ENCODE measurements around the gene AHNAK.
"Not testable (repeated sequence)": the region's sequence is repeated elsewhere in the genome, so short reads cannot be mapped to it uniquely, and the experiment has no call there.

AHNAK gene

DNA sequence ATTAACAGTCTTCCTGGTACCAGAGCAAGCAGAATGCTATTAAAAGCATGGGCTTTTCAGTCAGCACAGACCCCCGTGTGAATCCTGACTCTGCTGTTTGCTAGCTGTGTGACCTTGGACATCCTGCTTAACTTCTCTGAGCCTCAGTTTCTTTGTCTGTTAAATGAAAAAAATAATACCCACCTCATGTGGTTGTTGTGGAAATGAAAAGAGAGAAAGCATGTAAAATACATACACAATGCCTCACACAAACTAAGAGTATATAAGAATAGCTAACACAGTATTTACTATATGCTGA lies 39.5 kb downstream of the AHNAK start:
- H3K36me3 ChIP-seq (replicated peaks): no peaks in the 10 kb centered on the region
- H3K4me3 ChIP-seq: no peak overlapping the region
- in situ Hi-C loops (cut with MboI; ENCODE audit: low sequenced_read_pairs): no loop called here
- DNase-seq (ENCODE audit: low spot score in 2 of 2): no peak
- H3K9me3 ChIP-seq: no peaks in the 10 kb centered on the region
- H3K4me1 ChIP-seq: peaks cover 6% of the 10 kb centered on the region; the same call in 1 of the 2 replicates
- no peaks in the 10 kb centered on the region for H3K27me3 ChIP-seq (ENCODE audit: low read depth)

DNA sequence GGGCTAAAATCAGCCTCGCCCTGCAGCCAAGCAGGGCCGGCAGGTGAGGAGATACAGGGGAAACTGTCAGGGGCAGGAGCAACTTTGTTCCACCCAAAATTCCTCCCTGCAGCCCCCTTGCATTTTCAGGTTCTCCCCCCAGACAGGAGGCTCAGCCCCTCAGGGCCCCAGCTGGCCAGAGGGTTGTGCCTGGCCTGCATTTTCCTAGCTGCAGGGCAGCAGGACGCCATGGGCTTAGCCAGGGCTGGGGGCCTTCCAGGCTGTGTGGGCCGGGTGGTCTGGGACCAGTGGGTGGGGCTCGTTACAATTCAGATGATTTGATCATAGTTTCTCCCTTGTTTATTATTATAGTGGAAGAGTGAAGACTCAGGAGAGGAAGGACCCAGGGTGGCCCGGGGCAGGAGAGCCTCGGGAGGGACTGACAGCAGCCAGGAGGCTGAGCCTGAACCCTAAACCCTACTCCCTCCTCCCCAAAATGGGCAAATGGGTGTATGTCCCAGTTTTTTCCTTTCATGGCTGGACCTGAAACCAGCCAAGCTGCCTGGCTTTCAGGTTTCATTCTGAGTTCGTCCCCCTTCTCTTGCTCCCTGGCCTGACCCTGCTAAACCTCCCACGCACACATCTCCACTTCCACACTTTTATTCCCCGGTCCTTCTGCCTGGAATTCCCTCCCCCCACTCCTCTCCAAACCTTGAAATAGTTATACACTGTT lies 40.0 kb downstream of the AHNAK start:
- Histone ChIP-seq H3K36me3 (replicated peaks) (no peaks in the 10 kb centered on the region), H3K4me1 (peaks cover 6% of the 10 kb centered on the region; the same call in 1 of the 2 replicates), H3K27me3 (ENCODE audit: low read depth) (no peaks in the 10 kb centered on the region), H3K9me3 (no peaks in the 10 kb centered on the region), H3K4me3 (no peak overlapping the region)
- DNase-seq (ENCODE audit: low spot score in 2 of 2): no peak
- in situ Hi-C loops (cut with MboI; ENCODE audit: low sequenced_read_pairs): no loop called here

DNA sequence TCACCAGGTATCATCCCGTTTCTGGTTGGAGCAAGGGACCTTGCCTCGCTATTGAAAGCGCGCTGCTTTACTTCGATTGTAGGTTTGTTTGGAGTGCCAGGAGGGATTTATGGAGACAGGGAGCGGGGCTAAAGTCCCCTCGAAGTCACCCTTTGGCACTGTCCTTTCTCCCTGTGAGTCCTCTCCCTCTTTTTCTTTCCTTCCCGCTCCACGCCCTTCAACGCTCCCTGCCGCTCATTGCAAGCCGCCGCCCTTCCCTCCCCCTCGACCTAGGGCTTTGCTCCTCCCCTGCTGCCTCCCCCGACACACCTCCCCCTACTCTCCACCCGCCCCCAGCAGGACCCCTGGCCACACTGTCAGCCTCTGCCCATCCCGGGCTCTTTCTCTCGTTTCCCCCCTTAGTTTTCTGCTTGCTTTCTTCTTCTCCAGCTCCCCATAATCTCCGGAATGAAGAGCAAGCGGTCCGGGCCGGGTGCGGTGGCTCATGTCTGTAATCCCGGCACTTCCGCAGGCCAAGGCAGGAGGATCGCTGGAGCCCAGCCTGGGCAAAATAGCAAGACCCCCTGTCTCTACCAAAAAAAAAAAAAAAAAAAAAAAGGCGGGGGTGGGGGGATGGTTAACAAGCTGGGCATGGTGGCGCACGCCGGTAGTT lies 41.0 kb downstream of the AHNAK start:
- H3K36me3 ChIP-seq (replicated peaks): no peaks in the 10 kb centered on the region
- no peaks in the 10 kb centered on the region for H3K27me3 ChIP-seq (ENCODE audit: low read depth)
- H3K4me3 ChIP-seq: no peak overlapping the region
- in situ Hi-C loops (cut with MboI; ENCODE audit: low sequenced_read_pairs): no loop called here
- DNase-seq (ENCODE audit: low spot score in 2 of 2): peak in 1 of 2 experiments; percentile 35
- H3K9me3 ChIP-seq: no peaks in the 10 kb centered on the region
- H3K4me1 ChIP-seq: peaks cover 6% of the 10 kb centered on the region; the same call in 1 of the 2 replicates

DNA sequence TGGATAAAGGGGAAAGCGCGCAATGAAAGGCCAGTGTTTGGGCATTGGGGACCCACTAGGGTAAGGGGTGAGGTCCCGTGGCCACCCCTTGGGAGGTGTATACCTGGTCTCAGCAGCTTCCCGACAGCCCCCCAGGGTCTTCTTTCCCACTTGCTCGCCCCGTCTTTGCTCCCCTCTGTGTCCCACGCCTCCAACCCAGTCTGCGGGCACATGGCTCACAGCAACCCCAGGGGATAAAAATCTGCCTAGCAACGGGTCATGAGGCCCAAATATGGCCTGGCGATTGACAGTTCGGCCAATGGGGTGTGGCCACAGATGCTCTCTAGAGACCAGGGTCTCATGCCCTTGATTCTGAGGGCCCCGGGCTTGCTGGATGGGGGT lies 41.6 kb downstream of the AHNAK start:
- H3K4me1 ChIP-seq: peaks cover 6% of the 10 kb centered on the region; the same call in 1 of the 2 replicates
- no peaks in the 10 kb centered on the region for H3K27me3 ChIP-seq (ENCODE audit: low read depth)
- no peak for DNase-seq (ENCODE audit: low spot score in 2 of 2)
- no peaks in the 10 kb centered on the region for H3K9me3 ChIP-seq
- no peak overlapping the region for H3K4me3 ChIP-seq
- in situ Hi-C loops (cut with MboI; ENCODE audit: low sequenced_read_pairs): no loop called here
- no peaks in the 10 kb centered on the region for H3K36me3 ChIP-seq (replicated peaks)

DNA sequence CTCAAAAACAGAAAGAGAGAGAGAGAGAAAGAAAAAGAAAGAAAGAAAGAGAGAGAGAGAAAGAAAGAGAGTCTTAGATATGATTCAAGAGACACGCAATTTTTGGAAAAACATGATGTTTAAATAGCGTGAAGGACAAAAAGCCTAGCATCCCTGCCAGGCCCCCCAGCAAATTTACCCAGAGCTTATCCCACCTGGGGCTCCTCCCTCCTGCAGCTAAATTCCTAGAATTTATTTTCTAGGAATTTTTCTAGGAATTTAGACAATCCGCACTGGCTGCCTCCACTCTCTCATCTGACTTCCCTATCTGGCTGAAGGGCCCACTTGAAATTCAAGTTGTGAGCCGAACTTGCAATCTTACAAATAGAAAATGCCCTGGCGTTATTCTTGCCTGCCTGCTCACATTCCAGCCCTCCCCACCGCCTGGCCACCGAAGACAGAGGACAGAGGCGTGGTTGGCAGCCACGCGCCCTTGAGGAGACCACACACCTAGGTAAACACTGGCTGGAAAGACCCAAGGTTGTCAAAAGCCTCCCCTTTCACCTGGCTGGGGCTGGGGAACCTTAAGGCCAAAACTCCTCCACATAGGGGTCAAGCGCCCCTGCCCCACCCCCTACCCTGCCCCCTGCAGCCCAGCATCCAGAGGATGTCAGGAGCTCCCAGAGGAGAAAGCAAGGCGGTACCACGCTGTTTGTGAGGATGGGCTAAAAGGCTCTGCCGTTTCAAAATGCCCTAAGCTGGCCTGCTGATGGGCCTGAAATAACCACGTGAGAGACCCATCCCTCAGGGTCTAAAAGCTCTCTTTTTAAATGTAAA lies 42.2 kb downstream of the AHNAK start:
- Histone ChIP-seq H3K36me3 (replicated peaks) (no peaks in the 10 kb centered on the region), H3K4me3 (no peak overlapping the region), H3K9me3 (no peaks in the 10 kb centered on the region), H3K4me1 (peaks cover 6% of the 10 kb centered on the region), H3K27me3 (ENCODE audit: low read depth) (no peaks in the 10 kb centered on the region)
- DNase-seq (ENCODE audit: low spot score in 2 of 2): no peak
- in situ Hi-C loops (cut with MboI; ENCODE audit: low sequenced_read_pairs): no loop called here

DNA sequence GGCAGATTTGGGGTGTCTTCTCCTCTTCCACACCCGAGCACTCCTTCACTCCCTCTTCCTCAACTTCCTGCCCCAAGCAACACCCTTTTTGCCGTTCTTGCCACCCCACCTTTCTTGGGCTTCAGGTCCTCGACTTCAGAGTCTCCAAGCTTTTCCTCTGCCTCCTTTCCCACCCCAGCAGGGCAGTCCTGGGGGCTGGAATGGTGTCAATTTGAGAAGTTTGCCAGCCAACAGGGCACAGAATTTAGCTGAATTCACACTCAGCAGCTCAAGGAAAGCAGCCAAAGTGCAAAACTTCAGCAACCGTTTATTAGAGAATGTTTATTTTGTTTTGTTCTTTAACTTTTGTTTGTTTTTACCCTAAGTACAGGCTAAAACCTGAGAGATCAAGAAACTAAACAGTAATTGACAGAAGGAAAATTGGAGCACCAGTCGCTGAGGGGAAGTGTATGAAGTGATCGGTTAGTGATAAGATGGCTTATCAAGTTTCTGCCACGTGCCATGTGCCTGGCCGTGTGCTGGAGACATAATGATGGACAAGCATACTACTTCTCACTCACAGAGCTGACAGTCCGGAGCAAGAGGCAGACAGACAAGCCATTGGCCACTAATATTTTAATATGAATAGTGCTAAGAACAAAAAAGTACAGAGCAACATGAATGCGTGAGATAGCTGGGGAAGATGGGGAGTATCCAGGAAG lies 44.4 kb downstream of the AHNAK start:
- Histone ChIP-seq H3K27me3 (ENCODE audit: low read depth) (no peaks in the 10 kb centered on the region), H3K36me3 (replicated peaks) (no peaks in the 10 kb centered on the region), H3K9me3 (no peaks in the 10 kb centered on the region), H3K4me3 (no peak overlapping the region), H3K4me1 (no peaks in the 10 kb centered on the region; the same call in 1 of the 2 replicates)
- in situ Hi-C loops (cut with MboI; ENCODE audit: low sequenced_read_pairs): no loop called here
- DNase-seq (ENCODE audit: low spot score in 2 of 2): no peak

DNA sequence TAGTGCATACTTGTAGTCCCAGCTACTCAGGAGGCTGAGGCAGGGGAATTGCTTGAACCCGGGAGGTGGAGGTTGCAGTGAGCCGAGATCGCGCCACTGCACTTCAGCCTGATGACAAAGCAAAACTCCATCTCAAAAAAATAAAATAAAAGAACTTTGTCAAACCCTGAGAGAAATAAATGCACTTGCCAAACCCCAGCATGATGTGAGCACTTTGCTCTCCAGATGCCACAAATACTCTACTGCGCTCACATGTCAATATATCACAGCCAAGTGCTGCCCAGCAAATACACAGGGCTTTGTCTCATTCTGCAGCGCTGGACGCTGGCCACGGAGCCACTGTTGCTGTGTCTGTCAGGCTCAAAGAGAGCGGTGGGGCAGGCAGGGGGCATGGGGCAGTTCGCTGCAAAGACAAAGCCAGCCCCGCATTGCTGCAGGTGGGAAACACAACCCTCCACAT lies 45.1 kb downstream of the AHNAK start:
- no peaks in the 10 kb centered on the region for H3K27me3 ChIP-seq (ENCODE audit: low read depth)
- in situ Hi-C loops (cut with MboI; ENCODE audit: low sequenced_read_pairs): no loop called here
- H3K9me3 ChIP-seq: no peaks in the 10 kb centered on the region
- no peaks in the 10 kb centered on the region for H3K36me3 ChIP-seq (replicated peaks)
- DNase-seq (ENCODE audit: low spot score in 2 of 2): no peak
- H3K4me3 ChIP-seq: no peak overlapping the region
- H3K4me1 ChIP-seq: no peaks in the 10 kb centered on the region; the same call in 1 of the 2 replicates

DNA sequence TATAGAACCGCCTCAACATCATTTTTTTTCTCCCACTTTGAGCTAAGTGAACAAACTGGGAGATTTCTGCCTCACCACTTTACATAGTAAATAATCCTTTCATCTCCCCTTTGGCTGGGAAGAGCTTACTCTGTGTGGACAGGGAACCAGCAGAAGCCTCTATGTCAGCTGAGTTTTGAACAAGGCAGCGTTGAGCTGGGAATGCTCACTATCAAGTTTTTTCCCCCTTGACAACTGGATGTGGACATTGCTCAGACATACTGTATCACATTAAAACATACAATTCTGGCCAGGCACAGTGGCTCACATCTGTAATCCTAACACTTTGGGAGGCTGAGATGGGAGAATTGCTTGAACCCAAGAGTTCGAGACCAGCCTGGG lies 46.0 kb downstream of the AHNAK start:
- no peaks in the 10 kb centered on the region for H3K27me3 ChIP-seq (ENCODE audit: low read depth)
- H3K9me3 ChIP-seq: no peaks in the 10 kb centered on the region
- H3K4me1 ChIP-seq: no peaks in the 10 kb centered on the region; the same call in 1 of the 2 replicates
- H3K4me3 ChIP-seq: no peak overlapping the region
- in situ Hi-C loops (cut with MboI; ENCODE audit: low sequenced_read_pairs): no loop called here
- no peaks in the 10 kb centered on the region for H3K36me3 ChIP-seq (replicated peaks)
- no peak for DNase-seq (ENCODE audit: low spot score in 2 of 2)

DNA sequence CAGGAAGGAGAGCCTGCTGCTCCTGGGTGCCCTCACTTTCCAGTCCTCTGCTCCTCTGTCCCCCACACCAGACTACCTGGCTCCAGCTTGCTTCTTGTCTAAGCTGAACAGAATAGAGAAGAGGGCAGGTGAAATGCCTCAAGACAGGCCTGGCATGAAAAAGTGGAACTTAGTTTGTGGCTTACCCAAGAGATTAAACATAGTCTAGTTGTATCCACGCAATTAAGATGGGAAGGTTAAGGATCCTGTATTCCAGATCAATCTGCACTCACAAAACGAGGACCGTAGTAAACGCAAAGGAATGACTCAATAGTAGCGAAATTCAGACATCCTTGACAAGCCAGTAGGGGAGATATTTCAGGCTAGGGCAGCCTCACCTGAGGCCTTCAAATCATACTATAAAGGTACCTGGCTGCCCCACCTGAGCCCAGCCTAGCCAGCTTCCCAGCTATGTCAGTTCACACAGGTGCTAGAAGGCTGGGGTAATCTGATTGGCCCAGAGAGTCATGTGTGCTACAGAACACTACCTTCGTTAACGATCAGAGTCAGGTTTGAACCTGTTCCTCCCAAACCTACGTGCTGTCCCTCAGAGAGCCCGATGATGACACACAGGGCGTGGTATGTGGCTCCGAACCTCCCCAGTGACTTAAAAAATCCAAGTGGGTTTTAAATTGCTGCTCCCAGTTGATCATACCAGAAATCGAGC lies 46.5 kb downstream of the AHNAK start:
- Histone ChIP-seq H3K27me3 (ENCODE audit: low read depth) (no peaks in the 10 kb centered on the region), H3K9me3 (no peaks in the 10 kb centered on the region), H3K36me3 (replicated peaks) (no peaks in the 10 kb centered on the region), H3K4me1 (no peaks in the 10 kb centered on the region; the same call in 1 of the 2 replicates), H3K4me3 (no peak overlapping the region)
- in situ Hi-C loops (cut with MboI; ENCODE audit: low sequenced_read_pairs): no loop called here
- no peak for DNase-seq (ENCODE audit: low spot score in 2 of 2)

DNA sequence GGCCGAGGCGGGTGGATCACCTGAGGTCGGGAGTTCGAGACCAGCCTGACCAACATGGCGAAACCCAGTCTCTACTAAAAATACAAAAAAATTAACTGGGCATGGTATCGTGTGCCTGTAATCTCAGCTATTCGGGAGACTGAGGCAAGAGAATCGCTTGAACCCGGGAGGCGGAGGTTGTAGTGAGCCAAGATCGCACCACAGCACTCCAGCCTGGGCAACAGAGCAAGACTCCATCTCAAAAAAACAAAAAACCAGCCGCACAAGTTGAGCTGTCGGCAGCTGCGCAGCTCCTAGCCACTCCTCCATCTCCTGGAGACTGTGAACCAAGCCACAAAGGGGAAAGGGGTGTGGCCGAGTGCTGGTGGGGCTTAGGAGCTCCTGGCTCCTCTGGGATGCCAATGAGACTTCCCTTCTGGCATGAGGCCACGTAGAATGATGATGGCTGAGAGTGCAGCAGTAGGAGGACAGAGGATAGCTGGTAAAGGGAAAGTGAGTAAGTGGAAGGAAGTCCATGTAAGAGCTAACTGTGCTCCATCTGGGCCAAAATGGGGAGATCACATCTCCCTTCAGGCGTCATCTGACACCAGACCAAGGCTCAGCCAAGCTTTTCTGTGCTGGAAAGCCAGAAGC lies 47.2 kb downstream of the AHNAK start:
- not testable (repeated sequence) for H3K4me1 ChIP-seq

DNA sequence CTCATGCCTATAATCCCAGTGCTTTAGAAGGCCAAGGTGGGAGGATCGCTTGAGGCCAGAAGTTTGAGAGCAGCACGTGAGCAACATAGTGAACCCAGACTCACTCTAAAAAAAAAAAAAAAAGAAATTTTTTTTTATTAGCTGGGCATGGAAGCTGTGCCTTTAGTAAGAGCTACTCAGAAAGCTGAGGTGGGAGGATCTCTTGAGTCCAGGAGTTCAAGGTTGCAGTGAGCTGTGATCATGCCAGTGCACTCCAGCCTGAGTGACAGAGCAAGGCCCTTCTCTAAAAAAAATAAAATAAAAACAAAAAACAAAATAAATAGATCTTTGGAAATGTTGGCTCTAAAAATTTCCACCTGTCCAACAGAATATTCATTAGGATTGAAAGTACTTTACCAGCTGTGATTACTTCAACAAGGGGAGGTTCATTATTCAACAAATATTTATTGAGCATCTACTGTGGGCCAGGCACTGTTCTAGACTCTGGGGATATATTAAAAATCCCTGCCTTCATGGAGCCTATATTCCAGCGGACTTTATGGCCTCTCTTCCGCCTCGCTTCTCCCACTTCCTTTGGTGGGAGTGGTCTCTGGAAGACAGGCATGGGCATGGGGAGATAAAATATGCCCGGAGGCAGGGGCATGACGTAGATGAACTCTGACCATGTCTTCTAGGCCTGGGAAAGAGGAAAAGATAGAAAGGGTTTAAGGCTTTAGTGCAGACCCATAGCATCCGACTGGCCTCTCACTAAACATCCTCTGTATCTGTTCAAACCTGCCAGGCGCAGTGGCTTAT lies 47.9 kb downstream of the AHNAK start:
- no peak for DNase-seq (ENCODE audit: low spot score in 2 of 2)
- Histone ChIP-seq H3K36me3 (replicated peaks) (no peaks in the 10 kb centered on the region), H3K4me1 (no peaks in the 10 kb centered on the region; the same call in 1 of the 2 replicates), H3K9me3 (no peaks in the 10 kb centered on the region), H3K27me3 (ENCODE audit: low read depth) (no peaks in the 10 kb centered on the region), H3K4me3 (no peak overlapping the region)
- in situ Hi-C loops (cut with MboI; ENCODE audit: low sequenced_read_pairs): no loop called here

More for the DNA sequence above, 47.2 kb downstream of the AHNAK start:
- H3K9me3 ChIP-seq; H3K27me3 ChIP-seq (ENCODE audit: low read depth); H3K4me3 ChIP-seq; in situ Hi-C loops (cut with MboI; ENCODE audit: low sequenced_read_pairs); H3K36me3 ChIP-seq (replicated peaks): not testable (repeated sequence)
- DNase-seq (ENCODE audit: low spot score in 2 of 2): peak in 1 of 2 experiments; percentile 51

DNA sequence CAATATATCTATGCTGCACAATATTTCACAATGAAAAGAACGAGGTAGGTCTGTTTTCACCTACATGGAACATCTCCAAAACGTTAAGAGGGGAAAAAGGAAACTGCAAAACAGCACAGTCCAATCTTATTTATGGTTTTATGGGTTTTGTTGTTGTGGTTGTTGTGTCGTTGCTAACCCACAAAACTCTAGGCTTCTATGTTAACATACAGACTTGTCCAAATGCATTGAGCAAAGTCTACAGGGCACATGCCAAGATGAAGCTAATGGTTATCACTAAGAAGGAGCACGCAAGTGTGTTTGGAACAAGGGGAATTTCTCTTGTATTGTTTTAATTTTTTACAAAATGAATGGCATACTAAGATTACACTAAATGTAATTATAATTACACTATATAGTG lies 48.6 kb downstream of the AHNAK start:
- no peaks in the 10 kb centered on the region for H3K27me3 ChIP-seq (ENCODE audit: low read depth)
- H3K9me3 ChIP-seq: no peaks in the 10 kb centered on the region
- in situ Hi-C loops (cut with MboI; ENCODE audit: low sequenced_read_pairs): no loop called here
- no peak for DNase-seq (ENCODE audit: low spot score in 2 of 2)
- no peak overlapping the region for H3K4me3 ChIP-seq
- H3K4me1 ChIP-seq: no peaks in the 10 kb centered on the region; the same call in 1 of the 2 replicates
- H3K36me3 ChIP-seq (replicated peaks): no peaks in the 10 kb centered on the region

All from HAP-1 (cell line).